DOHH2 (cell line): ENCODE measurements around the gene MFAP3.
"Not testable (repeated sequence)": the region's sequence is repeated elsewhere in the genome, so short reads cannot be mapped to it uniquely, and the experiment has no call there.

Source experiments
- H3F3A ChIP-seq: fragments of 200-600 bp; sonication (generic), shearing (Covaris generic); 2 replicates; pipeline ENCODE4 v1.6.0; 2016; ENCODE audit warnings: antibody characterized with exemption, mild to moderate bottlenecking; ENCODE audit not compliant: control insufficient read depth, insufficient read depth
- H3K27ac ChIP-seq: fragments of 200-600 bp; sonication (generic); 2 replicates; pipeline ENCODE4 v1.5.1; 2014; ENCODE audit warnings: low read depth, mild to moderate bottlenecking, low read length, moderate library complexity
- H3K27me3 ChIP-seq: fragments of 200-600 bp; sonication (generic); 2 replicates; pipeline ENCODE4 v1.6.1; 2014; ENCODE audit warnings: mild to moderate bottlenecking, low read length, mixed read lengths; ENCODE audit not compliant: control insufficient read depth
- H3K36me3 ChIP-seq: fragments of 200-600 bp; sonication (generic); 2 replicates; pipeline ENCODE4 v1.6.1; 2014; ENCODE audit warnings: mild to moderate bottlenecking, low read length, moderate library complexity, mixed read lengths; ENCODE audit not compliant: control insufficient read depth
- H3K4me1 ChIP-seq: fragments of 200-600 bp; sonication (generic); 2 replicates; pipeline ENCODE4 v1.6.1; 2014; ENCODE audit warnings: mild to moderate bottlenecking, low read length, mixed read lengths; ENCODE audit not compliant: control insufficient read depth
- H3K4me2 ChIP-seq: fragments of 200-600 bp; sonication (generic); 2 replicates; pipeline ENCODE4 v1.6.0; 2014; ENCODE audit warnings: mild to moderate bottlenecking, low read length, moderate library complexity
- H3K4me3 ChIP-seq: fragments of 200-600 bp; sonication (generic); 2 replicates; pipeline ENCODE4 v1.5.1; 2014; ENCODE audit warnings: mild to moderate bottlenecking, low read length, mixed read lengths
- H3K79me2 ChIP-seq: fragments of 200-600 bp; sonication (generic); 2 replicates; pipeline ENCODE4 v1.6.1; 2014; ENCODE audit warnings: mild to moderate bottlenecking, low read length, mixed read lengths; ENCODE audit not compliant: control insufficient read depth
- H3K9me2 ChIP-seq: fragments of 200-600 bp; sonication (generic); replicated peaks from 2 replicates; pipeline ENCODE4 v1.6.1; 2014; ENCODE audit warnings: mild to moderate bottlenecking, low read length, mixed read lengths; ENCODE audit not compliant: control insufficient read depth
- H3K9me3 ChIP-seq: fragments of 200-600 bp; sonication (generic); 2 replicates; pipeline ENCODE4 v1.6.1; 2014; ENCODE audit warnings: antibody characterized with exemption, low read length, mixed read lengths; ENCODE audit not compliant: control insufficient read depth, insufficient read depth
- H4K20me1 ChIP-seq: fragments of 200-600 bp; sonication (generic); 2 replicates; pipeline ENCODE4 v1.6.0; 2014; ENCODE audit warnings: low read depth, mild to moderate bottlenecking, antibody characterized with exemption, low read length, moderate library complexity; ENCODE audit not compliant: control insufficient read depth, insufficient read depth
- EZH2phosphoT487 ChIP-seq: fragments of 200-600 bp; sonication (generic); IDR thresholded peaks from 2 replicates; pipeline ENCODE4 v1.6.1; 2017; ENCODE audit warnings: borderline replicate concordance, mild to moderate bottlenecking, antibody characterized with exemption, low read length, moderate library complexity, mixed read lengths
- TF ChIP-seq, protein P1 (sequence below): fragments of 200-600 bp; sonication (generic); IDR thresholded peaks from one replicate; pipeline ENCODE4 v1.5.1; 2014; ENCODE audit warnings: antibody characterized with exemption, mild to moderate bottlenecking, low read depth, low read length; ENCODE audit not compliant: poor library complexity, severe bottlenecking

MFAP3 gene

DNA sequence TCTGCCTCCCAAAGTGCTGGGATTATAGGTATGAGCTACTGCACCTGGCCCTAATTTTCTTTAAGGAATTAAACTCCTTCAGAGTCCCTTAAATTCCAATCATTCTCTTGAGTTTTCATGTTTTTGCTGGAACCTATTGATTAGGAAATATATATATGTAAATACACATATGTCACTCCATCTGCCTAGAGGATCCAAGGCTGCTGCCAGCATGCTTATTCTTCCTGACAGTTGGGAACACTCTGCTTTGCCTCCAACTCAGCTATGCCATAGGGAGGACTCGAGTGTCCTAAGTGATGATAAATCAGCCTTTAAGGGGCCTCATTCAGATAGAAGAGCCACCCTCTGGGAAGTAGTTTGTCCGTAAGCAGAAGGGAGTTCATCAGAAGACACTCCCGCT is 21.8 kb downstream of the MFAP3 start:
- Histone ChIP-seq H3K79me2 (0 out of 2 replicates have a peak, but pooled peaks cover 2% of the 10 kb centered on the region), H3F3A (no peaks in the 10 kb centered on the region), H3K4me2 (no peak overlapping the region), H3K27me3 (no peaks in the 10 kb centered on the region), H3K9me2 (no peaks in the 10 kb centered on the region), H3K4me3 (no peak overlapping the region), H3K4me1 (peaks cover 30% of the 10 kb centered on the region), H3K36me3 (no peaks in the 10 kb centered on the region; the same call in 1 of the 2 replicates), H3K27ac (no peak overlapping the region), H4K20me1 (no peaks in the 10 kb centered on the region; the same call in 1 of the 2 replicates), H3K9me3 (no peaks in the 10 kb centered on the region)
- TF ChIP-seq EZH2phosphoT487, result no peak
- TF ChIP-seq, protein P1, sequence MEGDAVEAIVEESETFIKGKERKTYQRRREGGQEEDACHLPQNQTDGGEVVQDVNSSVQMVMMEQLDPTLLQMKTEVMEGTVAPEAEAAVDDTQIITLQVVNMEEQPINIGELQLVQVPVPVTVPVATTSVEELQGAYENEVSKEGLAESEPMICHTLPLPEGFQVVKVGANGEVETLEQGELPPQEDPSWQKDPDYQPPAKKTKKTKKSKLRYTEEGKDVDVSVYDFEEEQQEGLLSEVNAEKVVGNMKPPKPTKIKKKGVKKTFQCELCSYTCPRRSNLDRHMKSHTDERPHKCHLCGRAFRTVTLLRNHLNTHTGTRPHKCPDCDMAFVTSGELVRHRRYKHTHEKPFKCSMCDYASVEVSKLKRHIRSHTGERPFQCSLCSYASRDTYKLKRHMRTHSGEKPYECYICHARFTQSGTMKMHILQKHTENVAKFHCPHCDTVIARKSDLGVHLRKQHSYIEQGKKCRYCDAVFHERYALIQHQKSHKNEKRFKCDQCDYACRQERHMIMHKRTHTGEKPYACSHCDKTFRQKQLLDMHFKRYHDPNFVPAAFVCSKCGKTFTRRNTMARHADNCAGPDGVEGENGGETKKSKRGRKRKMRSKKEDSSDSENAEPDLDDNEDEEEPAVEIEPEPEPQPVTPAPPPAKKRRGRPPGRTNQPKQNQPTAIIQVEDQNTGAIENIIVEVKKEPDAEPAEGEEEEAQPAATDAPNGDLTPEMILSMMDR, result no peak

DNA sequence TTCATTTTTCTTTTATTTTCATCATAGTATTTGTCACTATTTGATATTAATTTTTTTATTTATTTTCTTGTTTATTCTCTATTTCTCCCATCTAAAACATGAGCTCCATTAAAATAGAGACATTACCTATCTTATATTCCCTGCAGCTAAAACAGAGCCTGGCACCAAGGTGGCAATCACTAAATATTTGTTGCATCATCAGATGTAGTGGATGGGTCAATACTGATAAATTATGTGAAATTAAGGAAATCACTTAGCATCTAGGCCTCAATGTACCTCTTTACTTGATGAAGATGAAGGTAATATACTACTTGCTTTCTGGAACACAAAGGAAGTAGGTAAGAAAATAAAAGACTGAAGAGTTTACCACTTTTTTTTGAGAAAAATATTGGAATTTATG is 24.6 kb downstream of the MFAP3 start:
- no peaks in the 10 kb centered on the region for H3K9me2 ChIP-seq
- H3K4me1 ChIP-seq, result peaks cover 16% of the 10 kb centered on the region
- no peak overlapping the region for H3K4me2 ChIP-seq
- no peaks in the 10 kb centered on the region for H3K79me2 ChIP-seq
- no peaks in the 10 kb centered on the region for H3K36me3 ChIP-seq
- H3K27ac ChIP-seq, result no peak overlapping the region
- no peaks in the 10 kb centered on the region; the same call in 1 of the 2 replicates for H4K20me1 ChIP-seq
- H3K9me3 ChIP-seq, result no peaks in the 10 kb centered on the region
- no peaks in the 10 kb centered on the region for H3K27me3 ChIP-seq
- TF ChIP-seq, protein P1, result no peak
- TF ChIP-seq EZH2phosphoT487, result no peak
- H3K4me3 ChIP-seq, result no peak overlapping the region
- H3F3A ChIP-seq, result no peaks in the 10 kb centered on the region

DNA sequence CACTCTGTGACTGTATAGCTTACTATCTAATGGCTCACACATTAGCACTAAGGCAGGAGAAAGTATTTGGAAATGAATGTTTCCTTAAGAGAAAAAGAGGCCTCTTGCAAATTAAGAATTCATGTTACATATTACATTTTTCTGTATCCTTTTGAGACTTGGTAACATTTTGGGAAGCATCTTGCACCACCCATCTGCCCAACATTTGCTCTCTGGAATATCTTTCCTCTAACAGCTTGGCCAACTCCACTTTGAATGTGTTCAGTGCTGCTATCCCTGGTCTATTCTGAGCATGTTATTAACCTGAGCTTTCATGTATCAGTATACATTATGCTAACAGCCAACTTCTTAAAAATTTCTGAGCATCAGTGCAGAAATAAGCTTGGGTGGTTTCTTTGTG is 27.2 kb downstream of the MFAP3 start:
- H3K79me2 ChIP-seq, result no peaks in the 10 kb centered on the region
- H3K4me3 ChIP-seq, result no peak overlapping the region
- no peaks in the 10 kb centered on the region for H4K20me1 ChIP-seq
- no peak overlapping the region for H3K27ac ChIP-seq
- no peaks in the 10 kb centered on the region for H3K36me3 ChIP-seq
- H3F3A ChIP-seq, result no peaks in the 10 kb centered on the region
- no peaks in the 10 kb centered on the region for H3K9me3 ChIP-seq
- no peak overlapping the region for H3K4me2 ChIP-seq
- H3K27me3 ChIP-seq, result 0 out of 2 replicates have a peak, but pooled peaks cover 4% of the 10 kb centered on the region
- no peaks in the 10 kb centered on the region for H3K4me1 ChIP-seq
- no peak for TF ChIP-seq EZH2phosphoT487
- TF ChIP-seq, protein P1, result no peak
- no peaks in the 10 kb centered on the region for H3K9me2 ChIP-seq

DNA sequence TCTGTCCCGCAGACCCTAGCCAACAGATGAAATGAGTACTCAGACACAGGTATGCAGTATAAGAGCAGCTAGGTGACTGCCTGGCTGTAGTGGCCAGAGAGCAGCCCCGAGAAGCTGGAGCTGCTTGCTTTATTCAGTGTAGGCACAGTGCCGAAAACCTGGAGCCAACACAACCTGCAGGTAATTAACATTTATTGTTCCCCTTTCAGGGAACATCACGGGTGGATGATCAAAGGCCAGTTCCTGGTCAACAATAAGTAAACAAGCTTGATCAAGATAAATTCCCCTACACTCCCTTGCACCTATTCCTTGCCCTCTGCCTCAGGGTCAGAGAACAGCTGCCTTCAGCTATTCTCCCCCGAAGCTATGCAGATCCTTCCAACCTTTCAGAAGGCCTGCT is 31.1 kb downstream of the MFAP3 start:
- H3K4me2 ChIP-seq, H3K4me1 ChIP-seq, H3K9me3 ChIP-seq, H3K9me2 ChIP-seq, H3K27ac ChIP-seq, H3K36me3 ChIP-seq, H3K79me2 ChIP-seq, H3F3A ChIP-seq, H4K20me1 ChIP-seq, H3K4me3 ChIP-seq: not testable (repeated sequence)
- peaks cover 16% of the 10 kb centered on the region; the same call in 1 of the 2 replicates for H3K27me3 ChIP-seq
